Upper lobe of right lung (tissue), 1 donor: ENCODE data around the gene TIMMDC1. TPM values are rescaled to one million over a fixed set of nuclear protein-coding genes. Genes with fewer than 3 reads are reported as not detected.

Source experiments
- ATAC-seq: fragments of 200-7000 bp; cut with Tn5 transposase; one replicate; pipeline ENCODE4 v1.9.1; 2020; ENCODE audit warnings: mild to moderate bottlenecking, moderate library complexity
- DNase-seq: peaks from one replicate; pipeline ENCODE4 v3.0.0-alpha.2; 2020
- H3K27ac ChIP-seq: fragments of 200-600 bp; one replicate; pipeline ENCODE4 v1.8.0; 2022
- H3K27me3 ChIP-seq: fragments of 200-600 bp; one replicate; pipeline ENCODE4 v1.8.0; 2022; ENCODE audit warnings: mild to moderate bottlenecking
- H3K36me3 ChIP-seq: fragments of 200-600 bp; one replicate; pipeline ENCODE4 v1.8.0; 2022
- H3K4me1 ChIP-seq: fragments of 200-600 bp; one replicate; pipeline ENCODE4 v1.8.0; 2022
- H3K4me3 ChIP-seq: fragments of 200-600 bp; one replicate; pipeline ENCODE4 v1.8.0; 2022; ENCODE audit warnings: mild to moderate bottlenecking
- H3K9me3 ChIP-seq: fragments of 200-600 bp; one replicate; pipeline ENCODE4 v1.8.0; 2022
- intact Hi-C: fragments of 100-400 bp; cut with DNase I; formaldehyde crosslinking; loops from one replicate; pipeline ENCODE4 v1.11.0; 2022
- total RNA-seq: library from RNA; stranded (reverse); fragmentation: NEBNext Ultra II Directional; extraction: Animal tissue kit (Norgen Biotek cat#: 25700); gene quantifications from one replicate; pipeline ENCODE4 v1.2.1, GENCODE V29; 2021
- TF ChIP-seq, protein P1 (sequence below): fragments of 200-600 bp; IDR thresholded peaks from one replicate; pipeline ENCODE4 v1.8.0; 2022; ENCODE audit warnings: antibody characterized with exemption
- donor health status: DM: no; HTN: yes; CAD: no; lungs with severe emphysema.

TIMMDC1 gene
- total RNA-seq, 1 donor from 2014 or later, result 94.1 TPM

DNA sequence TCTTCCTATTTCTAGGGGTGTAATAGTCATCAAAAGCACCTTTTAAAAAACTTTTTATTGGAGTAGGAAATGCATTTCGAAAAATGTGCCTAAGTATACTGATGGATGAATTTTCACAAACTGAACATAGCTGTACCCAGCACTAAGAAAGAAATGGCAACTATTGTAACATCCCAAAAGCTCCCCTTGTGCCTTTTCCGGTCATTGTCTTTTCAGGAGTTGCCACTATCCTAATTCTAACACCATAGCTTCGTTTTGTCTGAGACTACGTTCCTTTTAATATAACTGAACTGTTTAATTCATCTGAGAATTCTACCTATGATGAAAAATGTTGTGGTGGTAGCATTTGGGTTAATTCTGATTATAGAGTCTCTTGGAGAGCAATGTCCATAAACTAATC lies 1.9 kb downstream of the TIMMDC1 start:
- Histone ChIP-seq H3K4me1 (peaks cover 25% of the 10 kb centered on the region), H3K9me3 (no peaks in the 10 kb centered on the region), H3K27ac (no peak overlapping the region), H3K36me3 (peaks cover 19% of the 10 kb centered on the region), H3K4me3 (peak overlapping the region; percentile 91), H3K27me3 (no peaks in the 10 kb centered on the region)
- TF ChIP-seq, protein P1, sequence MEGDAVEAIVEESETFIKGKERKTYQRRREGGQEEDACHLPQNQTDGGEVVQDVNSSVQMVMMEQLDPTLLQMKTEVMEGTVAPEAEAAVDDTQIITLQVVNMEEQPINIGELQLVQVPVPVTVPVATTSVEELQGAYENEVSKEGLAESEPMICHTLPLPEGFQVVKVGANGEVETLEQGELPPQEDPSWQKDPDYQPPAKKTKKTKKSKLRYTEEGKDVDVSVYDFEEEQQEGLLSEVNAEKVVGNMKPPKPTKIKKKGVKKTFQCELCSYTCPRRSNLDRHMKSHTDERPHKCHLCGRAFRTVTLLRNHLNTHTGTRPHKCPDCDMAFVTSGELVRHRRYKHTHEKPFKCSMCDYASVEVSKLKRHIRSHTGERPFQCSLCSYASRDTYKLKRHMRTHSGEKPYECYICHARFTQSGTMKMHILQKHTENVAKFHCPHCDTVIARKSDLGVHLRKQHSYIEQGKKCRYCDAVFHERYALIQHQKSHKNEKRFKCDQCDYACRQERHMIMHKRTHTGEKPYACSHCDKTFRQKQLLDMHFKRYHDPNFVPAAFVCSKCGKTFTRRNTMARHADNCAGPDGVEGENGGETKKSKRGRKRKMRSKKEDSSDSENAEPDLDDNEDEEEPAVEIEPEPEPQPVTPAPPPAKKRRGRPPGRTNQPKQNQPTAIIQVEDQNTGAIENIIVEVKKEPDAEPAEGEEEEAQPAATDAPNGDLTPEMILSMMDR, result no peak
- DNase-seq, result no peak
- intact Hi-C loops, result no loop called here
- no peak for ATAC-seq

GRCh38 chr3:119500901-119501300 lies 2.6 kb downstream of the TIMMDC1 start:
- intact Hi-C loops, result no loop called here
- H3K36me3 ChIP-seq, result peaks cover 25% of the 10 kb centered on the region
- H3K9me3 ChIP-seq, result no peaks in the 10 kb centered on the region
- H3K4me1 ChIP-seq, result peaks cover 25% of the 10 kb centered on the region
- no peak for ATAC-seq
- TF ChIP-seq, protein P1, result no peak
- H3K4me3 ChIP-seq, result peak overlapping the region; percentile 6
- no peak for DNase-seq
- H3K27ac ChIP-seq, result no peak overlapping the region
- no peaks in the 10 kb centered on the region for H3K27me3 ChIP-seq

DNA sequence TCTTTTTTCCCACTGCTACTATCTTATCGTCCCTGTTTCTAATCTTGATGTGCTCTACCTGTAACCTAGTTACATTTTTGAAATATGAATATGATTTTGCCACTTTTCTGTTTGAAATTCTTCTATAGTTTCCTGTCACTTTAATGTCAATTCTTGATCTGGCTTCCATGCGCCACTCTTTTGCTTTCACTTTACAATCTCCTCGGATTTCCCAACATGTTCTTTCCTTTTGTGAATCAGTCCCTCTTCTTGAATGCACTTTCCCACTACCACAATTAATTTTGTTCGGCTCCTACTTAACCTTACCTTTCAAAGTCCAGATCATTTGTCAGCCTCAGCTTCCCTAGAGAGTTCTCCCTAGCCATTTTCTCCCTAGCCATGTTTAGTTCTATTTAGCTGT lies 8.3 kb downstream of the TIMMDC1 start:
- intact Hi-C loops, result no loop called here
- Histone ChIP-seq H3K4me3 (no peak overlapping the region), H3K36me3 (peaks cover 65% of the 10 kb centered on the region), H3K27me3 (no peaks in the 10 kb centered on the region), H3K27ac (no peak overlapping the region), H3K4me1 (peaks cover under 1% of the 10 kb centered on the region), H3K9me3 (no peaks in the 10 kb centered on the region)
- DNase-seq (no peak), ATAC-seq (no peak)
- TF ChIP-seq, protein P1, result no peak

- TF ChIP-seq, protein P1, result no peak
- no peak for DNase-seq
Observed at GRCh38 chr3:119507404-119507803, 9.1 kb downstream of the TIMMDC1 start.

DNA sequence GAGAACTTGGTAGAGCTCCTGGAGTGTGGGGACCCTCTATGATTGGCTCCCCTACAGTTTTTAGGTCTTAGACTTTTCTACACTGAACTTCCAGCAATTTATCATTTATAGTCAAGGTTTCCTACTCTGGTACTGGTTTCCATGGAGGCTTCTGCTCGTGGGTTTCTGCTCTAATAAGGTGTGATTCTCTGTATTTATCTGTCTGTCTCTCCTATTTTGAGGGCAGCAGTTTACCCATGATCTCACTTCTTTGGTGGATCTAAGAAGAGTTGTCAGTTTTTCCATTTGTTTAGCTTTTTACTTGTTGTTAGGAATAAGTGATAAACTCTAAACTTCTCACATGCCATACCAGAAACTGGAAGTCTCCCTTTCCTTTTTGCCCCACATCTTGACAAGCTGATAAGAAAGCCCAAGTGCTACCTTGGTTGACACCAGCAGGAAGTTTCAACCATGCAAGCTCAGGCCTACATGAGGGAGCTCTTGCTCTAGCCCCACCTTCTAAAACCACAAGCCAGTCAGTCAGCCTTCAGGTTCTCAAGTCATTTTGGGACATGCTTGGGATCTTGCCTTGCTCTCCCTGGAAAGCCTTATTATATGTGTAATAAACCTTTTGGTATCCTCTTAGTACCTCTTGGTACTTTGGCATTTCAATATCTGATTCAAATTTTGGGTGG lies 10.0 kb downstream of the TIMMDC1 start:
- intact Hi-C loops, result no loop called here
- DNase-seq, result no peak
- Histone ChIP-seq H3K36me3 (peaks cover 81% of the 10 kb centered on the region), H3K9me3 (no peaks in the 10 kb centered on the region), H3K27me3 (no peaks in the 10 kb centered on the region), H3K4me1 (no peaks in the 10 kb centered on the region), H3K27ac (no peak overlapping the region), H3K4me3 (no peak overlapping the region)
- no peak for ATAC-seq
- TF ChIP-seq, protein P1, result no peak

More at GRCh38 chr3:119507404-119507803, 9.1 kb downstream of the TIMMDC1 start:
- H3K27ac ChIP-seq, result no peak overlapping the region
- H3K4me3 ChIP-seq, result no peak overlapping the region
- peaks cover 73% of the 10 kb centered on the region for H3K36me3 ChIP-seq
- intact Hi-C loops, result no loop called here
- ATAC-seq, result no peak
- no peaks in the 10 kb centered on the region for H3K4me1 ChIP-seq
- no peaks in the 10 kb centered on the region for H3K27me3 ChIP-seq
- H3K9me3 ChIP-seq, result no peaks in the 10 kb centered on the region
